ENCODE measurements around the gene HCST.
A peak's percentile ranks its signal among the peaks of the same experiment; 100 is the strongest.

The HCST gene

GRCh38 chr19:35939307-35940077 is 37.2 kb downstream of the HCST start:
- POLR2A ChIA-PET = interaction anchor here (0.6 to 1.1 kb wide), 2 partner anchors 48 to 115 kb away, joined by 3 to 5 read pairs; partner anchors contain the start of gene THAP8
- TF ChIP-seq ZBTB10 (tag by site-specific recombination; IDR thresholded peaks at IDR 0.05) = 0 out of 2 replicates have a peak, but pooled peaks have one; percentile 8
- peak; percentile 68; the same call in 1 of the 2 replicates for TF ChIP-seq BCL11B (tag by site-specific recombination; IDR thresholded peaks at IDR 0.05; ENCODE audit: low read depth)
- peak; percentile 73 for TF ChIP-seq HIC1 (tag by site-specific recombination; IDR thresholded peaks at IDR 0.05)
- TF ChIP-seq ATF2 (tag by site-specific recombination; IDR thresholded peaks at IDR 0.05; ENCODE audit: low read depth) = no peak
- peak; percentile 52; the same call in 1 of the 2 replicates for TF ChIP-seq ZNF600 (tag by site-specific recombination; IDR thresholded peaks at IDR 0.05)
- H3K27ac ChIP-seq (ENCODE audit: extremely low read depth, low read depth, low read length) = 0 out of 2 replicates have a peak overlapping the region, but pooled peaks have one; percentile 13
- H3K9me3 ChIP-seq (ENCODE audit: control insufficient read depth, insufficient read depth, low read depth, low read length) = no peaks in the 10 kb centered on the region; the same call in 1 of the 2 replicates
- H3K4me1 ChIP-seq (ENCODE audit: control insufficient read depth, insufficient read depth, low read length) = peaks cover 26% of the 10 kb centered on the region
- H3K36me3 ChIP-seq (ENCODE audit: control insufficient read depth in 2 of 2, insufficient read depth in 1 of 2, low read length in 2 of 2) = peaks cover 35 to 48% of the 10 kb centered on the region in 2 experiments
- CTCF ChIA-PET = interaction anchor here (0.6 to 1.1 kb wide), 3 partner anchors 8 to 347 kb away, joined by 3 to 4 read pairs (median 4); no protein-coding TSS in a partner anchor
- no peak overlapping the region for H3K4me3 ChIP-seq (ENCODE audit: low read depth, low read length)

- TF ChIP-seq ZIC2 (tag by site-specific recombination; IDR thresholded peaks at IDR 0.05) = peak; percentile 26; the same call in 1 of the 2 replicates
- TF ChIP-seq ZNF140 (tag by site-specific recombination; IDR thresholded peaks at IDR 0.05) = no peak
- no peak for TF ChIP-seq ZFP69B (tag by site-specific recombination; IDR thresholded peaks at IDR 0.05)
- peaks cover 26% of the 10 kb centered on the region for H3K4me1 ChIP-seq (ENCODE audit: control insufficient read depth, insufficient read depth, low read length)
- no peak overlapping the region for H3K4me3 ChIP-seq (ENCODE audit: low read depth, low read length)
- 0 out of 2 replicates have a peak overlapping the region, but pooled peaks have one; percentile 13 for H3K27ac ChIP-seq (ENCODE audit: extremely low read depth, low read depth, low read length)
- no peaks in the 10 kb centered on the region; the same call in 1 of the 2 replicates for H3K9me3 ChIP-seq (ENCODE audit: control insufficient read depth, insufficient read depth, low read depth, low read length)
- POLR2A ChIA-PET = no interaction called here
- CTCF ChIA-PET = interaction anchor here (0.6 to 1.5 kb wide), 3 partner anchors 8 to 22 kb away, joined by 3 to 7 read pairs (median 4); no protein-coding TSS in a partner anchor
- peaks cover 37 to 48% of the 10 kb centered on the region in 2 experiments for H3K36me3 ChIP-seq (ENCODE audit: control insufficient read depth in 2 of 2, insufficient read depth in 1 of 2, low read length in 2 of 2)
Observed at GRCh38 chr19:35940078-35940775, 37.9 kb downstream of the HCST start.

- CTCF ChIA-PET = interaction anchor here (0.5 to 1.5 kb wide), 4 partner anchors 8 to 55 kb away, joined by 3 to 7 read pairs (median 4); no protein-coding TSS in a partner anchor
- Histone ChIP-seq H3K36me3 (ENCODE audit: control insufficient read depth in 2 of 2, insufficient read depth in 1 of 2, low read length in 2 of 2) (peaks cover 37 to 48% of the 10 kb centered on the region in 2 experiments), H3K9me3 (ENCODE audit: control insufficient read depth, insufficient read depth, low read depth, low read length) (no peaks in the 10 kb centered on the region; the same call in 1 of the 2 replicates), H3K27ac (ENCODE audit: extremely low read depth, low read depth, low read length) (0 out of 2 replicates have a peak overlapping the region, but pooled peaks have one; percentile 24), H3K4me1 (ENCODE audit: control insufficient read depth, insufficient read depth, low read length) (peaks cover 22% of the 10 kb centered on the region), H3K4me3 (ENCODE audit: low read depth, low read length) (no peak overlapping the region)
- TF ChIP-seq GLIS1 (tag by site-specific recombination; IDR thresholded peaks at IDR 0.05) (no peak), ZNF266 (tag by site-specific recombination; IDR thresholded peaks at IDR 0.05; ENCODE audit: low read depth) (no peak), PRDM1 (tag by site-specific recombination; IDR thresholded peaks at IDR 0.05) (peak; percentile 73), GLIS2 (tag by site-specific recombination; IDR thresholded peaks at IDR 0.05) (no peak), ZNF335 (tag by site-specific recombination; conservative IDR thresholded peaks at IDR 0.05) (no peak), ZNF664 (tag by site-specific recombination; IDR thresholded peaks at IDR 0.05) (peak; percentile 70; the same call in 1 of the 2 replicates), ZNF19 (tag by site-specific recombination; IDR thresholded peaks at IDR 0.05; ENCODE audit: low read depth) (no peak), ZFP3 (tag by site-specific recombination; IDR thresholded peaks at IDR 0.05; ENCODE audit: low read depth) (no peak), ZNF837 (tag by site-specific recombination; IDR thresholded peaks at IDR 0.05) (no peak), RBAK (tag by site-specific recombination; IDR thresholded peaks at IDR 0.05) (no peak), ZNF366 (tag by site-specific recombination; conservative IDR thresholded peaks at IDR 0.05) (no peak), ZNF146 (tag by site-specific recombination; IDR thresholded peaks at IDR 0.05) (no peak)
- POLR2A ChIA-PET = interaction anchor here (1.8 kb wide), 1 partner anchor 10 kb away, joined by 6 read pairs; no protein-coding TSS in a partner anchor
Observed at GRCh38 chr19:35940839-35941238, 38.5 kb downstream of the HCST start.

All from HEK293 (cell line).